ENCODE measurements around the gene NAA38.
A peak's percentile ranks its signal among the peaks of the same experiment; 100 is the strongest.

Gene NAA38

GRCh38 chr17:7841396-7841914 is 15.9 kb downstream of the NAA38 start:
- DNase-seq (ENCODE audit: low spot score): peak; percentile 54

GRCh38 chr17:7840875-7841274 is 16.5 kb downstream of the NAA38 start:
- no peak for DNase-seq (ENCODE audit: low spot score)

- no peak for DNase-seq (ENCODE audit: low spot score)
These were observed 16.9 kb downstream of the NAA38 start for GRCh38 chr17:7840441-7840840.

DNA sequence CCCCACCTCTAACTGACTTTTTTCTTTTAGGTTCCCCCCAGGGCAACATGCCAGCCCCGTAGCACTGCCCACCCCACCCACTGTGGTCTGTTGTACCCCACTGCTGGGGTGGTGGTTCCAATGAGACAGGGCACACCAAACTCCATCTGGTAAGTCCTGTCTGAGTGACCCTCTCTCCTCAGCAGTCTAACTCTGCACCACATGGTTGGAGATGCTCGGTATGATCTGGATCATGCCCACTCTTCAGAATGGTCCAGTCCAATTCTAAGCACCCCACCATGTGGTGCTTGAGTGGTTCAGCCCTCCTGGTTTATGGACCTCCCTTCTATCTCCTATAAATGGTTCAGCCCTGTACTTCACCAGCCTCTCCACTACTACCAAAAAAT is 17.5 kb downstream of the NAA38 start:
- no peak for DNase-seq (ENCODE audit: low spot score)

DNA sequence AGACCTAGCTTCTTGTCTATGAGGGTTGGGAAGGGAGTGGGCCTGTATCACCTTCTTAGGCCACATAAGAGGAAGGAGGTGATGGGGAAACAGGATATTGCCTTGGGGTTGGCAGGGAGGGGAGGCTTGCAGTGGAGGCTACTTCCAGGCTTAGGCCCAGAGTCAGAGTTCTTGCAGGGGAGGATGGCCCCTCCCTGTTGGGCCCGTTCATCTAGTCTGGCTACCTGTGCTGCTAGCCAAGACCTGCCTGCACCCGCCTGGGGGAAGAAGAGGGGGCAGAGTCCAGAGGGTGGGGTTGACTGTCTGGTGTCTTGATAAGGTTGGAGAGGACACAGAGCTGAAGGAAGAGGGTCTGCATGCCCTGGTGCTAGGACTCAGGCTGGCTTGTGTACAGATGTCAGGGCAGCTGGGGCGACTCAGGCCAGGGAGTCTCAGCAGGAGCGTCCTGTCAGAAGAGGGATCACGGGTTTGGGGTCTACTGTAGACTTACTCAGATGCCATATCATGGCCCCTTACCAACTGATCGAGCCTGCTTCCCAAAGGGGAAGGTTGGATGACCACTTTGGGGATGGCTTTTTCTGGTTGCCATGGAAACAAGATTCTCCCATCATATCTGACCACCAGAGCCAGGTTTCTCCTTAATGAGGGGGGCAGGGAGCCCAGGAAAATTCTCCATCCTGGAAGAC is 18.0 kb downstream of the NAA38 start:
- no peak for DNase-seq (ENCODE audit: low spot score)

DNA sequence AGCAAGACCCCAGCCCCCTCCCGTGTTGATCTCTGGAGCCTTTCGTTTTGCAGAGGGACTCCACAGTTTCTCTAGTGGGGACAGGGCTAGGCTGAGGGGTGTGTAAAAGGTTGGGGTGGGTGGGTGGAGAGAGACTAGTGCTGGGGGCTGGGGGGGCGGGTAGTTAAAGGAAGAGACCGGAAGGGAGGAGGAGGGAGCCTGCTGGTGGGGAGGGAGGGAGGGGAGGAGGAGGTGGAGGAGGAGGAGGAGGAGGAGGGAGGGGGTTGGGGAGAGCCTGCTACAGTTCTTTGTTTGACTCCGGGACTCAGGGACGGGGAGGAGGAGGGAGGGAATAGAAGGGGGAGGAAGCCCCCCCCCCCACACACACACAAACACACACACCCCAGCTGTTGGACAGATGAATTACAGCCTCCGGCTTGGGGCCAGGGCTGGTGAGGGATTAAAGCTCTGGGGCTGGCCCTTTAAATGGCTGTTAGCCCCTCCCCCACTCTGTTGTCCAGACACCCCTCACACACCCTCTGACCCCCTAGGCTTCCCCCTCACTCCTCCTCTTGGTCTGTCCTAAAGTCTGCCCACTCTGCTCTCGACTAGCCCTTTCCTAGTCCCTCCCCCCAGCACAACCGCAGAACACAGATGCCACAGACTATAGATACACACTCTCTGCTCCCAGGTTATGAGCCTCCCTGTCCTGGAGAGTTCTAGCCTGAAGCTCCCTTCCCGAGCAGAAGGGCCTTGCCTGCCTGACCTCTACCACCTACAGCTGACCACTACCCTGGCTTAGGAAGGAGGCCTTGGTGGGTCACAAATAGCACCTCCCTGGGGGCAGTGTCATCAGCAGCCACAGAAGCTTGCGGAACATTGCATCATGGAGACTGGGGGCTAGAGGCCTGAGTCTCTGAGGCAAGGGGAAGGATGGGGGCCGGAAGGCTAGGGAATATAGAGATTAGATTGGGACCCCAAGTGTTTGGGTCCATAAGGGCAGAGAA is 19.0 kb downstream of the NAA38 start:
- peak; percentile 41 for DNase-seq (ENCODE audit: low spot score)

DNA sequence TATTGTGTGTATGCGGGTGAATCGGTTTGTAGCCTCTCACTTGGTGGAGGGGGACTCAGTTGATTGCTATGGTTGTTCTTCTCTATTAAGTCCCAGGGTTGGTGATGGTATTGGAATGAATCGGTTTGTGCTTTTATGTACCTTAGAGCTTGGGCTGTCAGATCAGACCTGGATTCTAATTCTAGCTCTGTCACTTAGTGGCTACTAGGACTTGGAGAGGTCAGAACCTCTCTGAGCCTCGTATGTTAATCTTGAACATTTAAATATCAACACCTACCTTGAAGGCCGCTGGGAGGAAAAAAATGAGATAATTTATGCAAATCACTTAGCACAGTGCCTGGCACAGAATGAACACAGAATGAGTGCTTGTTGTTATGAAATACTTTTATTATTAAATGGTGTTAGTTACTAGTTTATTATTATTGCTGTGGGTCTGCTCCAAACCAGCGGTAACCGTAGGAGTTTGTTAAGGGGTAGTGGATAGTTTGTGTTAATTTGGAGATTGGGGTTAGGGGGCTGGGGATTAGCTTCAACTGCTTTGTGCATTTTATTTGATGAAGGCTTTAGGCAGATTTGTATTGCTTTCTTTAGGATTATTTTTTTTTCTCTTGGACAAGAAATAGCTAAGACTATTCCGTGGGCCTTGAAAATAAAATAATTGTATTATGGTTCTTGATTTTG is 19.8 kb downstream of the NAA38 start:
- DNase-seq (ENCODE audit: low spot score): no peak

GRCh38 chr17:7836596-7837407 is 20.6 kb downstream of the NAA38 start:
- DNase-seq (ENCODE audit: low spot score): peak; percentile 70

- DNase-seq (ENCODE audit: low spot score): no peak
These were observed 21.4 kb downstream of the NAA38 start for GRCh38 chr17:7835814-7836595.

DNA sequence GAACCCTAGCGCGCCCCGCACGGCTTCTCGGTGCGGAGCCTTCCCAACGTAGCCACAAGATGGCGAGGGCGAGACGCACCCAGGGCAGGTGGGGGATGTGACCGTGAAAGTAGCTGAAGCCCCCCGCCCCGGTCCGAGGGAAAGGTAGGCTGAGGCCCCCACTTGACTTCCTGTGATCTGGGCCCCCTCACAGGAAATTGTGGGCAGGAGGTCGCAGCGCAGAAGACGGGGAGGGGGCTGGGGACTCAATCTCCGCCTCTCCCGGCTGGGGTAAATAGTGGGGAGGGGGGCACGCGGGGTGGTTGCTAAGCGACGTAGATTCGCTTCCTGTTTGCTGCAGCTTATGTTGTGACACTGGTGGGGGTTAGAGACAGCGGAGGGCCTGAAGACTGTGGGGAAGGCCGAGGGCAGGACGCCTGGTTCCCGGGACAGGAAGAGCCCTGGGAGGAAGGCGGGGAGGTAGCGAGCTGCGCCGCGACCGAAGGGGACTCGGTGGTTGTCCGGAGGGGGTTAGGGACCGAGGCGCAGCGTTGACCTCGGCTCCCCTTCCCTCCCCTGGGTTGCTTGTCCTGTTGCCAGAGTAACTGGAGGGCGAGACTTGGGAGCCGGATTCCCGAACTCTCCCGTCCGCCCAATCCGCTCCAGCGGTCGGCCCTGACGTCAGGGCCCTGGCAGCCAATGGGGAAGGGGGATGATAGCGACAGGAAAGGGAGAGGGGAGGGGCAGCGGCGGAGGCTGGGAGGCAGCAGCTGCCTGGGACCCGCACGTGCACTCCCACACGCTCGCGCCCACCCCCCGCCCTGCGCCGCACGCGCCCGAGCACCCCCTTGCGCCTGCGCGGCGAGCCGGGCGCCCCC is 22.2 kb downstream of the NAA38 start:
- DNase-seq (ENCODE audit: low spot score): peak; percentile 86

GRCh38 chr17:7834542-7834956 is 22.8 kb downstream of the NAA38 start:
- peak; percentile 48 for DNase-seq (ENCODE audit: low spot score)

DNA sequence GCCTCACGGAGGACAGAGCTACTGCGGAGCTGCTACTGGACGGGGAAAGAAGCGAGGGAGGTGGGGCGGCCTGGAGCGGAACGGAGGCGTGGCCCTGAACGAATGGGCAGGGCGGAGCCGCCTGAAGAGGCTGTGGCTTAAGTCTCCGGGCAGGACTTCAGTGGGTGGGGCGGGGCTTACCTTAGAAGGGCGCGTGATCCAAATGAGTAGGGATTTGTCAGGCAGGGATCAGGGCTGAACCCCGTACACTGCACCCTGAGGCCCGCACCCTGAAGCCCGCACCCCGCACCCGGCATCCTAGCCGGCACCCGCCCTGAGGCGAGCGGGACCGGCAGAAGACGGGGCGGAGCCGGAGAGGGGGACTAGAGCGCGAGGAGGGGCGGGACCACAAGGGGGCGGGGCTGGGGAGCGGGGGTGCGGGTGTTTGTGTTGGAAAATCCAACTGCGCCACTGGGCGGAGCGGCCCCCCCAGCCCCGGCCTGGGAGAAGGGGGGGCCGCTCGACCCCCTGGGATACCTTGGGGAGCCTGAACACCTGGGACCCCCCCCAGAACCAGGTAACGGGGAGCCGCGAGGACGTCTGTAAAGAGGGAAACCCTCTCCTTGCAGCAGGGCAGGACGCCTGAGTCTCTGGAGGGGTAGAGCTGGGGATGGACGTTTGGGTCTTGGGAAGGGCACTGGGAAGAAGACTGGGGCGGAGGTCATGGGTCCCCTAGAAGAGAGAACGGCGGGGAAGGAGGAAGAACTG is 23.4 kb downstream of the NAA38 start, which contains the start of gene KDM6B:
TSS of gene KDM6B (plus strand) at position 423 of the 747 bp plus-strand sequence. CDS start 11,338 bp downstream, outside the sequence.
- DNase-seq (ENCODE audit: low spot score): peak; percentile 77

DNA sequence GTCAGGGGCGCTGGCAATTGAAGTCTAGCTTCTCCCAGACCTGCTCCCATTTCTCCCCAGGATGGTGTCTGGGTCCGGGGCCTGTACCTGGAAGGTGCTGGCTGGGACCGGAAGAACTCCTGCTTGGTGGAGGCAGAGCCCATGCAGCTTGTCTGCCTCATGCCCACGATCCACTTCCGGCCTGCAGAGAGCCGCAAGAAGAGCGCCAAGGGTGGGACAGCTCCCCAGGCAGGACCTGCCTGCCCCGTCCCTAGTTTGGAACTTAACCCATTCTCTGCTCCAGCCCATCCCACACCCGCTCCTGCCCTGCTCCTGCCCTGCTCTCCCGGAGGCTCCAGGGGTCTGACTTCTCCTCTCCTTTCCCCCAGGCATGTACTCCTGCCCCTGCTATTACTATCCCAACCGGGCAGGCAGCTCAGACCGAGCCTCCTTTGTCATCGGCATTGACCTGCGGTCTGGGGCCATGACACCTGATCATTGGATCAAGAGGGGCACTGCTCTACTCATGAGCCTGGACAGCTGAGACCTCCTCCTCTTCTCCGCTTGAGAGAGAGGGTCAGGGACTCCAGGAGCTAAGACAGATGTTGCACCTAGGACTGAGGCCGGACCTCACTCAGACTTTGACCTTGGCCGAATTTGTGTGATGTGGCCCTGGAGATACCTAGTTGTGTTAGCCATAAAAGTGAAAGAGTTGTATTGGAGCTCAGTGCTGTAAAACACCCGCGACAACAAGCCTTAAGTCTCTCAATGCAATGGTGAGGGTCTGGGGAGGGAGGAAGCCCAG is 24.2 kb downstream of the NAA38 start:
- DNase-seq (ENCODE audit: low spot score): no peak

DNA sequence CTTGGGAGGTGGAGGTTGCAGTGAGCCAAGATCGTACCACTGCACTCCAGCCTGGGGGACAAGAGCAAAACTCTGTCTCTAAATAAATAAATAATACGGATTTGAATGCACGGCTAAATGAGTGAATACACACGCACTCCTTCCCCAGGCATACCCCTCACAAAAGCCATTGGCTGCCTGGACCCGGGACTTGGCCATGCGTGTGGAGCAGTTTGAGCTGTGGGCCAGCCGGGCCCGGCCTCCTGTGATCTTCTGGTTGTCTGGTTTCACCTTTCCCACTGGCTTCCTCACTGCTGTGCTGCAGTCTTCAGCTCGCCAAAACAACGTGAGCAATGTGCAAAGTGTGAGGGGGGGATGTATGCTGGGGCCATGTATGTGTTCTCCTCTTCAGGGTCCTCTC is 24.9 kb downstream of the NAA38 start:
- DNase-seq (ENCODE audit: low spot score): no peak

DNA sequence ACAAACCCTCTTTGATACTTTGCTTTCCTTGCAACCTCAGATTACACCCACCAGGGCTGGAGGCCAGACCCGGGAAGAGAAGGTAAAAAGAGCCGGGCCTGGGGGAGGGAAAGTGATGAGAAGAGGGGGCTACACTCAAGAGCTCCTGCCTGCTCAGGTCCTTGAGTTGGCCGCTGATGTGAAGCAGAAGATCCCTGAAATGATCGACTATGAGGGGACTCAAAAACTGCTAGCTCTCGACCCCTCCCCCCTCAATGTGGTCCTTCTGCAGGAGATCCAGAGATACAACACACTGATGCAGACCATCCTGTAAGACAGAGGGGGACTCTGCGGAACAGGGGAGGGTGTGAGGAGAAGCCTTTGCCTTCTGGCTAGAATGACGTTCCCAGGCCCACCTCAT is 26.1 kb downstream of the NAA38 start:
- DNase-seq (ENCODE audit: low spot score): no peak

- no peak for DNase-seq (ENCODE audit: low spot score)
These were observed 26.7 kb downstream of the NAA38 start for GRCh38 chr17:7830616-7831015.

GRCh38 chr17:7825206-7825990 is 32.0 kb downstream of the NAA38 start:
- DNase-seq (ENCODE audit: low spot score): no peak

Data from HuH-7.5 (cell line).